HL-60/S4 treated with phorbol 12-myristate 13-acetate at 8.2 ng/mL for 4 days and 3 days (cell line): Measurements from ENCODE around the gene MAN2A1.
"Not testable (repeated sequence)": the region's sequence is repeated elsewhere in the genome, so short reads cannot be mapped to it uniquely, and the experiment has no call there.

Experiments used
- in situ Hi-C: fragments of 300-500 bp; cut with MboI; formaldehyde crosslinking; loops from 2 replicates; pipeline ENCODE4 v1.15.0; 2022; ENCODE audit warnings: low sequenced_read_pairs

Gene MAN2A1

DNA sequence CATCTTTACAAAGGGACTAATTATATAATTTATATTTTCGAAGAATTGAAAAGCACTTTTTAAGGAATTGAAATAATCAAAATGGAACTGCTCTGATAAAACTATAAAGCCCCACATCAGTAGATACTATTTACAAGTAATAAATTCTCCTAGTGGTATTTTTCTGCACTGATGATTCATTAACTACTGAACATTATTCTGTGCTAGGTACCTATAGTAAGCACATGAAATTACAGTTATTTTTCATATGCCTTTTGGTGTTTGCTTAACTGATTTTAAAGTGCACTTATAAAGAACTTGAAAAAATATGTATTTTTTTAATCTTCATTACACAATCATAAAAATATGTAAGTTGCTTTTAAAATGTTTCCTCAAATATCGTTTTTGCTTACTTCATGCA lies 123.0 kb downstream of the MAN2A1 start:
- in situ Hi-C loops, result no loop called here

DNA sequence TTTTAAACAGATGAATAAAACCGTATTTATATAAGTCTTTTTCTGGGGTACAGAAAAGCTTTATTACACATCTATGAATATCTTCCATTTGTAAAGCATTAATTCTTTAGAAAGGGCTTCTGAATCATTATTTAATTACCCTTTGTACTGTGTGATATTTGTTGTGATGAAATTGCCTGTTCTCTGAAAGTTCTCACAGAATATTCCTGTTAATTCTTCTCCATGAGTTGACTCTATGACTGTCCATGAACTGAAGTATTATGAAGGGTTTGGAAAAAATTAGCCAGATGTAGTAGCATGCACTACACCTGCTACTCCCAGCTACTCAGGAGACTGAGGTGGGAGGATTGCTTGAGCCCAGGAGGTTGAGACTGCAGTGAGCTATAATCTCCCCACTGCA lies 127.0 kb downstream of the MAN2A1 start:
- in situ Hi-C loops, result no loop called here

DNA sequence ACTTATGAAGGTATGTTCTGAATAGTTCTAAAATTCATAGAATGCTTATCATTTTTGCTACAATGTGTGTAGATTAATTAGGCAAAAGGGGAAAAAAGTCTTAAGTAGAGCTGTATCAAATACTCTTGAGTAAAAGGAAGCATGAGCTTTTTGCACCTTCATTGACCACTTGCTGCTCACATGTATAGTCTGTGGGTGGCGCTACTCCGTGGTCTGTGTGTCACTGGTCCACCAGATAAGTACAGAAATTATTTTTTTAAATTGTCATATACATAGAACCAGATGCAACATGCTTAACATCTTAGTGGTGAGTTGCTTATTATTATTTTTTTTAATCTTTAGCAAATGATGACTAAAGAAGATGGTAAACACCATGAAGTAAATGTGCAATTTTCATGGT lies 130.2 kb downstream of the MAN2A1 start:
- in situ Hi-C loops, result no loop called here

DNA sequence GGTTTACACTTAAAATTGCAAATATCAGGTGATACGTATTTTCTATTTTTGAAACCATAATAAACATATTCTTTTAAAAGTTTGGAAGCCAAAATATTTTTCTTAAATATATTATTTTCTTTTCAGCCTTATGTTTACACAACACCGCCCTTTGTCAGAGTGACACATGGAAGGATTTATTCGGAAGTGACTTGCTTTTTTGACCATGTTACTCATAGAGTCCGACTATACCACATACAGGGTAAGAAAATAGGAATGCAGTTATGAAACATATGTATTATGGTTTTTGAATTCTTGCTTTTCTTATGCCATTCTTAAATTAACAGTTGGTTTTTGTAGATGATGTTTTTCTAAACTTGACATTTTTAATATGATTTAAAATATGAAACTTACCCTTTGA lies 133.9 kb downstream of the MAN2A1 start:
- in situ Hi-C loops, result no loop called here

DNA sequence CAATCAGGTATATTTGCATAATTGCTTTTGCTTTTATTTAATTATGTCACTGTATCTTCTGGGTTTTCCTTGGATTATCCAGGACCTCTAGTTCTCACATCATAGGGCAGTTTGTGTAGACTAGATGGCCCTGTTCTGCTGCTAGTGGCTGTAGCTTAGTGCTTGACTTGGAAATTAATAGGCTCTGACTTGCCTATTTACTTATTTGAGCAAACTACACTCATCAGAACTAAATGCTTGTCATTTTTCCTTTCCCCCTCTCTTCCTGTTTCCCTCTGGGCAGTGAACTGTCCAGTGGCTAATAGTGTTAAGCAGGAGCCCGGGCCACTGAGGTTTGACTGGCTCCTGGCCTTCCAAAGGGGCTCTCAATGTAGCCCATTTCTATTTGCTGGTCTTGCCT lies 135.7 kb downstream of the MAN2A1 start:
- in situ Hi-C loops, result no loop called here

DNA sequence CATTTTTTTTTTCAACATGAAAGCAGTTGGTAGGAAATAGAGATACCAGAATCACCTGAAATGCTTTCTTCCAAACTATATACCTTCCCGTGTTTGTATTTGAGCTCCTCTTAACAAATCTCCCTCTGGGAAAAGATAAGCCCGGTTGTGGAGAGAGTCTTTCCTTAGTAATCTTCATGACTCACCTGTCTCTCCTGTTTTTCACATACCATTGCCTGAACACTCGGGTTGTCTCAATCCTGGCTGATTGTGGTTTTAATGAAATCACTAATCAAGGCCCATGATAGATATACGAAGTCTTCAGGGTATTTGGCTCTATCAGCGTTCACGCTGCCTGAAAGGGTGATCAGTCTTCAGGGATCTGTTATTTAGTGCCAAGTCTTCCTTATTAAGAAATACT lies 136.7 kb downstream of the MAN2A1 start:
- in situ Hi-C loops, result no loop called here

DNA sequence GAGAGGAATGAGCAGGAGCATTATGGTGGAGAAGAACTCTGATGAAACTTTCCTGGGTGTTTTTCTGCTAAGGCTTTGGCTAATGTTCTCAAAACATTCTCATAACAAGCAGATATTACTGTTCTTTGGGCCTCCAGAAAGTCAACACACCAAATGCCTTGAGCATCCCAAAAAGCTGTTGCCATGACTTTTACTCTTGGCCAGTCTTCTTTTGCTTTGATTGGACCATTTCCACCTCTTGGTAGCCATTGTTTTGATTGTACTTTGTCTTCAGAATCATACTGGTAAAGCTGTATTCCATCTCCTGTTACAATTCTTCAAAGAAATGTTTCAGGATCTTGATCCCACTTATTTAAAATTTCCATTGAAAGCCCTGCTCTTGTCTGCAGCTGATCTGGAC lies 139.6 kb downstream of the MAN2A1 start:
- in situ Hi-C loops, result no loop called here

DNA sequence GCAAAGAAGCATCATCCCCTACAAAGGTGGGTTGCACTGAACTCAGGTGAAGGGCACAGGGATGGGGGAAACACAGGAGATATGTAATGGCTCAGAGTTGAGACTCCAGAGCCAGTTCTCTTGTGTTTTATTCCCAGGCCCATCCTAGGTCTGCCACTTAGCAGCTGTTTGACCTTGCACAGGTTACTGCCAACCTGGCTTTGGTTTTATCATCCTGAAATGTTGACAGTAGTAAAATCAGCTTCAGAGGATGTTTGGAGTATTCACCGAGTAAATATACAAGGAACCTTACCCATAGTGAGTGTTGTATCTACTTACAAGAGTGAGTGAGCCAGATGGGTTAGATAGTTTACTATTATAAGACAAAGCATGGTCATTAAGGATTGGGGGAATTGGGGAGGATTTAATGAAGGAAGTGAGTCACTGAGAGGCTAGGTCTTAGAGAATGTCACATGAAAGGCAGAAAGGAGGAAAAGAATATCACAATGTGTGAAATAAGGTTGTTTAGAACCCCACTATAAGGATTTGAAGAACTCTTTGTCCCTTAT lies 141.3 kb downstream of the MAN2A1 start:
- in situ Hi-C loops, result no loop called here

DNA sequence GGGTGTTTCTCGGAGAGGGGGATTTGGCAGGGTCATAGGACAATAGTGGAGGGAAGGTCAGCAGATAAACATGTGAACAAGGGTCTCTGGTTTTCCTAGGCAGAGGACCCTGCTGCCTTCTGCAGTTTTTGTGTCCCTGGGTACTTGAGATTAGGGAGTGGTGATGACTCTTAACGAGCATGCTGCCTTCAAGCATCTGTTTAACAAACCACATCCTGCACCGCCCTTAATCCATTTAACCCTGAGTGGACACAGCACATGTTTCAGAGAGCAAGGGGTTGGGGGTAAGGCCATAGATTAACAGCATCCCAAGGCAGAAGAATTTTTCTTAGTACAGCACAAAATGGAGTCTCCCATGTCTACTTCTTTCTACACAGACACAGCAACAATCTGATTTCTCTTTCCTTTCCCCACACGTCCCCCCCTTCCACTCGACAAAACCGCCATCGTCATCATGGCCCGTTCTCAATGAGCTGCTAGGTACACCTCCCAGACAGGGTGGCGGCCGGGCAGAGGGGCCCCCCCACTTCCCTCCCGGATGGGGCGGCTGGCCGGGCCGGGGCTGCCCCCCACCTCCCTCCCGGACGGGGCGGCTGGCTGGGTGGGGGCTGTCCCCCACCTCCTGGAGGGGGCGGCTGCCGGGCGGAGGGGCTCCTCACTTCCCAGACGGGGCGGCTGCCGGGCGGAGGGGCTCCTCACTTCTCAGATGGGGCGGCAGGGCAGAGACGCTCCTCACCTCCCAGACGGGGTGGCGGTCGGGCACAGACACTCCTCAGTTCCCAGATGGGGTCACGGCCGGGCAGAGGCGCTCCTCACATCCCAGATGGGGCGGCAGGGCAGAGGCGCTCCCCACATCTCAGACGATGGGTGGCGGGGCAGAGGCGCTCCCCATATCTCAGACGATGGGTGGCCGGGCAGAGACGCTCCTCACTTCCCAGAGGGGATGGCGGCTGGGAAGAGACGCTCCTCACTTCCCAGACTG lies 142.8 kb downstream of the MAN2A1 start:
- in situ Hi-C loops, result not testable (repeated sequence)

DNA sequence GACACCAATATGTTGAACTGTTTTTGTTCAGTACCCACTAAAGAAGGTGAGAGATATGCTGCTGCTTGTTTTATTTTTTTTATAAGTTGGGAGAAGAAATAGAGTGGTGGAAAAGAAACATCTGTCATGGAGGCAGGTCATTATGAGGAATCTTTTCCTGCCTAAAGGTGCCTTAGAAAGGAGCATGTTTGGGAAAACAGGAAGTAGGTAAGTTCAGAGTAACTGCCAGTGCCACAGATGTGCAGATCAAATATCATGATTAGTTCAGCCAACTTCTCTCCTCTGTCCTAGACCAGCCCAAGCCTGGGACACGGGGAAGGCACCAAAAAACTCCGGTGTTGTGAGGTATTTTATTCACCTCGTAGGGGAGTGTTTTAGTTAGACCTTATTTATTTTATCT lies 144.2 kb downstream of the MAN2A1 start:
- in situ Hi-C loops, result no loop called here

DNA sequence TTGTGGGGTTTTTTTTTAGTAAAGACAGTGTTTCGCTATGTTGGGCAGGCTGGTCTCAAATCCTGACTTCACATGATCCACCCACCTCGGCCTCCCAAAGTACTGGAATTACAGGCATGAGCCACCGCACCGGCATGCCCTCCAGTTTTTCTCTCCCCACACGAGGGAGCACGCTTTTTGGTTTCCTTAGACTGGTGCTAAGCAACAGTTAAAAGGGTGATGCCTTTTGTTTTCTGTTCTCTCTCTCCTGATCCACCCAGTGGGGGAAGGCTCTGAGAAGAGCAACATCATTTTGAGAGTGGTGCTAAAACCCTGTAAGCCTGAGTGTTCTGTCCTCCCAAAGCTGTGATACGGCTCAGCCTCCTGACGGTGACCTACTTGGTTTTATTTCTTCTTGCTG lies 146.6 kb downstream of the MAN2A1 start:
- in situ Hi-C loops, result no loop called here

DNA sequence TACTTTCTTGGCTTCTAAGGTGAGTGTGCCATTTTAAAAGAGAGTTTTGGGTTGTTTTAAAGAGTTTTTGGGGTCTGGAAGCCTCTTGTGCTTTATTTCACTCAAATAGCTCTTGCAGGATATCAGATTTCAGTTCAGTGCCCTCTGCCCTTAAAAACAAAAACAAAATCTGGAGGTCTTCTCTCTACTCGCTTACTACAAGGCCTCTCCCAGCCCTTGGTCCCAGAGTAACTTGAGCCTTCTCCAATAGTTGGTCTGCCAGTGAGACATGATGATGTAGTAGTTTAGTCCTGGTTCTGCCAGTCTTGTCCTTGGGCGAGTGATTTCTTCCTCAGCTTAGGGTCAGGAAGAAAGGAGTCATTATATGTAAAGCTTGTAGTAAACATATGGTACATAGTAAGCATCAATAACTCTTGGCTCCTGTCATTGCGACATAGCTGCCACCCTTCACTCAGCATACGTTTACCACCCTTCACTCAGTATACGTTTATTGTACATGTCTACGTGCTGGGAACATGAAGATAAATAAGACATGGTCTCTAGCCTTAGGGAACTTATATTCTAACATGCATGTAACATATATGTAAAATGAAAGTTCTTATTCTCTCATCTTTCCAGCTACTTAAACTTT lies 147.6 kb downstream of the MAN2A1 start:
- in situ Hi-C loops, result no loop called here

DNA sequence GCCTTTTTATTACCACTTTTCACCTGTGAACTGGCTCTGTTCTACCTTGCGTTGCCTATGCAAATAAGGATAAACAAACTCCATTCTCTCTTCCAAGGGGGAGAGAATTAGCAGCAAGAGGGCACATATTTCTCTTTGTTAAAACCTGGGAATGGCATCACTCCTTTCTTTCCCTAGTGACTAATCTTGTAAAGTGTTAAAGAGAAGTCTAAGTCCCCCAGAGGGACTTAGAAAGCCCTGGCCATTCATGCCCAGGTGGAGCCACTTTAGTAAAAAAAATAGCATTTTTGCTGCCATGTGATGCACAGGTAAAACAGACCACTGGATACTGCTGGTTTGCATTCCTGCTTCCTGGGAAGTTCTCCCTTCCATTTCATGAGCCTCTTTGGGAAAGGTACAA lies 148.4 kb downstream of the MAN2A1 start:
- in situ Hi-C loops, result no loop called here

DNA sequence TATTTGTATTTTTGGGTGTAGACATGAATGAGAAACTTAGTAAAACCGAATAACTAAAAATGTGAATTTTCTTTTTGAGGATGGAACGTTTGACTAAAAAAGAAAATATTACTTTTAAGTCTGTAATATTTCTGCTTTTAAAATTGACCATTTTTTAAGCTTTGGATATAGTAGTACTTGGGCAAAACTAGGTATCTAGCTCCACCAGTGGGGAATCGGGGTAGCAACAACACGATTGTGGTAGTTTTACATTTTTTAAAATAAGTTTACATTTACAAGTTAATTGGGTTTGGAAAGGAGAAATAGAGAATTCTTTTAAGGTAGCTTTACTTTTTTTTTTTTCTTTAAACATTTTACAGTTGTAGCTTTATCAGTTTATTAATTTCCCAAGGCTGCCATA lies 154.4 kb downstream of the MAN2A1 start:
- in situ Hi-C loops, result no loop called here

DNA sequence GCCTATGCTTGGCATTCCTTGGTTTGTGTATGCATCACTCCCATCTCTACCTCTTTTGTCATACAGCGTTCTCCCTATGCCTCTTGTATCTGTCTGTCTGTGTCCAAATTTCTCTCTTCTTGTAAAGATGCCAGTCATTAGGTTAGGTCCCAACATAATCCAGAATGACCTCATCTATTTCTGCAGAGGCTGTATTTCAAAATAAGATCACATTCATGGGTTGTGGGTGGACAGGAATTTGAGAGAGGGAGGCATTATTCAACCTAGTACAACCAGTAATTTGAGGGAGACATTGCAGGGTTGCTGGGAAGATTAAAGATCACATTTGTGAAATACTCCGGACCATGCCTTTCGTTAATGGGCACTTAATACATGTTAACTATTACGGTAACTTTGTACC lies 155.0 kb downstream of the MAN2A1 start:
- in situ Hi-C loops, result no loop called here

DNA sequence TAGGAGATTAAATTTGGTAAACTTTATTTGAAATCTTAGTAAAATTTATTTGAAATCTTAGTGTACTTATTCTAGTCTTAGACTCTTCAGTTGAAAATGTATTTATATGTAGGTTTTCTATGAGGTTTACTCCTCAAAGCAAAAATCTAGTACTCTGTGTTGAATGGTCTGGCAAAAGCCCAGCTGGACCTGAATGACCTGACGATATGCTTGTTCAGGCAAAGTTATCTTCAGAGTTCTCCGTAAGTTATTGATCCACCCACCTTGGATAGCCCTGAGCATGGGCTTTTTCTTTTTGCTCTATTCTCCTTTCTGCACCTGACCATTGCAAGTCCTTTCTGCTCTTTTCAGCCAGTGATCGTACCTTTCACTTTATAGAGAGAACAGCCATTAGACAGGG lies 158.4 kb downstream of the MAN2A1 start:
- in situ Hi-C loops, result no loop called here

DNA sequence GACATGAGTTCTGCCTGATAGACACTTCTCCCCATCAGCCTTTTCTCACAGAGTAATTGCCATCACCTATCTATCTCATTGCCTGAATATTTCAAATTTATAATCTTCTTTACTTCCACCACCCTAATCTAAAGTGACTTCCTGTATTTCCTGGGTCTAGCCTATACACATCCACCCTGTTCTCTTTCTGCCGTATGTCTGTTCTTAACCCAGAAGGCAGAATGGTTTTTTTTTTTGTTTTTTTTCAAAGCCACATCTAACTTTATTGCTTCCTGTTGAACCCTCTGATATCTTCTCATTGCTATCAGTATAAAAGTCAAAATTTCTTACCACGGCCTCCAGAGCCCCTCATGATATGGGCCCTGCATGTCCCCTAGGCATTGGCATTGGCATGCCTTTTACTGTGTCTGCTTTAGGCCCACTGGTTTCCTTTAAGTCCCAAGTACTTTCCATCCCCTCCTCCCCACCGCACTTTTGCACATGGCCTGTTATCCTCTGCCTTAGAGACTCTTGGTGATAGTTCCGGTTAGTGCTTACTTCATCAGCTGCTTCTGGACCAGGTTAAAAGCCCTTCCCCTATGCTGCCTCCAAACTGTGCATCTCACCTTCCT lies 159.9 kb downstream of the MAN2A1 start:
- in situ Hi-C loops, result no loop called here

DNA sequence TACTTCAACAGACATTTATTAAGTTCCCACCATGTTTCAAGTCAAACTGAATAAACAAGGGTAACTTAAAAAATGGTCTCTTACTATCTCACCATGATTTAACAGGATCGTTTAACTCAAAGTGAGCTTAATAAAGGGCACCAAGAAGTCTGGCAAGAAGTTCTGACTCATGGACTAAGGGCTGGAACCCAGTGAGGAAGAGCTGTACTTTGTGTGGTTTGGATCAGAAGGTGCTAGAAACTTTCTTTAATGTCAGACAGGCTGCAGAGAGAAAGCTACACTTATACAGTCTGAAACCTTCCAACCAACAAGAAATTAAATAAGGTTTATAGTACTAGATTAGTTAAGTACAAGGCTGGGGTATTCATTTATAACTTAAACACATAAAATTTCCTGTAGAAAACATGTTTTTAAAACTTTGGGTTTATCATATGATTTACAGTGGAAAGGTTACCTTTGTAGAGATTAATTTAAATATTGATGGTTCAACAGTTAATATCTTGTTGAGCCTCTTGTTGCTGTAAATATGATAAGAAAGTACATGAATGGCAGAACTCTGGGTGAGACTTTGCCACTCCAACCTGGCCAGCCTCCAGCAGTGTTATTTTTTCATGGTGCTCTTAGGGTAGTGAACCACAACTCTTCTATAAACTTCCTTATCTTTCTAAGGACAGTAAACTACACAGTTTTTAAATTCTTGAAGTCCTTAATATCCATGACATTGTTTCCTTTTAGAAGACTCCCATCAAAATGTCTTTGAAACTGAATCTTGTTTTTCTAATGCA lies 162.8 kb downstream of the MAN2A1 start:
- in situ Hi-C loops, result no loop called here

DNA sequence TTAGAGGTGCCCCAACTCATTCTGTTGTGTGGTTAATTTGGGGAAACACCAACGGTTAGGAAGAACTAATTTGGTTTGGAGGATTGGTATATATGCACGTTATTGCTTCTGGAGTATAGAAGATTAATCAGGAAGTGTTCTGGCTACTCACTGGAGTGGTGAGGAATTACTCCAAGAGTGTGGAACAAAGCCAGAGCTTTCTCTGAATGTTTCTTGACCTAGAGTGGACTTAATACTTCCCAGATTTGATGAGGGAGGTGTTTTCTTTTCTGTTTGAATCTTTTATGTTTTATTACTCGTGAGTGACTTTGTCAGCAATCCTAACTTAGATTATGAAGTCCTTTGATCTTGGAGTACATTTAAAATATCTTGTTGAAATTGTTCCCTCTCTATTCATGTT lies 163.7 kb downstream of the MAN2A1 start:
- in situ Hi-C loops, result no loop called here

DNA sequence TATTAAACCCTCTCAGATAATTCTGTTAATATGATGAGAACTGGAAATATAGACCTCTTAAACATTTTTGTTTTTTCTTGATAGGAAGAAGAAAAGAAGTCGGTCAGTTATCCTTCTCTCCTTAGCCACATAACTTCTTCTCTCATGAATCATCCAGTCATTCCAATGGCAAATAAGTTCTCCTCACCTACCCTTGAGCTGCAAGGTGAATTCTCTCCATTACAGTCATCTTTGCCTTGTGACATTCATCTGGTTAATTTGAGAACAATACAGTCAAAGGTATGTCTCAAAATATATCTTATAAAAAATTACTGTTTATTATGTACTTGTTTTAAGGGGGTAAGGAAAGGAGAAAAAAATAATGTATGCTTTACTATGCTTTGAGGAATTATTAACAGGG lies 165.3 kb downstream of the MAN2A1 start:
- in situ Hi-C loops, result no loop called here
